Esophagus muscularis mucosa (tissue), 3 donors: ENCODE measurements around the gene ACSF3.

Experiments
- CTCF ChIP-seq, 3 experiments: fragments of 200-600 bp in 2 of 3; fragments of 450-650 bp in 1 of 3; sonication (generic) in 2 of 3; IDR thresholded peaks; one replicate each; pipeline ENCODE4 v1.5.1; 2017 to 2019; ENCODE audit warnings: antibody characterized with exemption in 3 of 3, mild to moderate bottlenecking in 2 of 3, moderate library complexity in 1 of 3
- POLR2A ChIP-seq: fragments of 450-650 bp; IDR thresholded peaks from one replicate; pipeline ENCODE4 v1.6.1; 2017; ENCODE audit warnings: antibody characterized with exemption, moderate library complexity, mild to moderate bottlenecking, low read depth

- TF ChIP-seq POLR2A (no peak), CTCF (IDR thresholded peaks at IDR 0.05) (no peak)
These were observed 8.4 kb downstream of the ACSF3 start for GRCh38 chr16:89102041-89102471.
